ENCODE measurements around the gene ST6GALNAC2. TPM values are rescaled to one million over a fixed set of nuclear protein-coding genes. Genes with fewer than 3 reads are reported as not detected.
A peak's percentile ranks its signal among the peaks of the same experiment; 100 is the strongest.

The ST6GALNAC2 gene
- total and polyA plus RNA-seq, 8 donors: 1.2 to 17.8 (median 4.7) TPM

DNA sequence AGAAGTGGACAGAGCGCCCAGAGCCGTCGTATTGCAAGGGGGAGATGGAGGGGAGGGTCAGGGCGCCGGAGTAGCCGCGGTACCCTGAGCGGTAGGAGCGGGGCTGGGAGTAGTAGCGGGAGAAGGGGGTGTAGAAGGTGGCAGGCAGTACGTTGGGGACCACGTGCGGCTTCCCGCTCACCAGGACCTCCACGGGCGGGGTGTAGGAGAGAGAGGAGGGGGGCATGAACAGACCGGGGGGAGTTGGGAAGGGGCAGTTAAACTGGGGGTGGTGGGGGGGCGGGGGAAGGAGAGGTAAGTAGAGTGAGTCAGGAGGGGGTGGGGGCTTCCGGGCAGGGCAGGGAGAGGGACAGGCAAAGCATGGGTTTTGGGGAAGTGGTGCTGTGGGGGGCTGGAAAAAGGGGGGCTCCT is 16.8 kb downstream of the ST6GALNAC2 start:
- H3K27ac ChIP-seq: peak overlapping the region in 3 of 5 donors; percentile 50 to 65 (median 55)

GRCh38 chr17:76567634-76568432 is 17.8 kb downstream of the ST6GALNAC2 start:
- H3K27ac ChIP-seq: peak overlapping the region; percentile 47 to 65 (median 55)
- no peaks in the 10 kb centered on the region for H3K27me3 ChIP-seq
- H3K4me1 ChIP-seq: peaks cover 30 to 63% (median 41%) of the 10 kb centered on the region in 4 donors
- H3K36me3 ChIP-seq: peaks cover 11 to 36% (median 34%) of the 10 kb centered on the region in 4 donors
- TF ChIP-seq POLR2AphosphoS5 (IDR thresholded peaks at IDR 0.05) (peak in 1 of 3 donors; percentile 31), POLR2A (IDR thresholded peaks at IDR 0.05) (no peak)
- intact Hi-C loops (cut with DNase I; ENCODE audit: low total_unique reads): no loop called here
- 45 to 62% (median 54%) methylated on average over 12 to 14 of the region's 14 CpGs for WGBS, 5 donors
- no peak overlapping the region for H3K4me3 ChIP-seq
- no peaks in the 10 kb centered on the region for H3K9me3 ChIP-seq
- peak; percentile 71 to 75 for DNase-seq

More for the DNA sequence above, 16.8 kb downstream of the ST6GALNAC2 start:
- DNase-seq: no peak
- Histone ChIP-seq H3K4me1 (peaks cover 29 to 62% (median 41%) of the 10 kb centered on the region in 4 donors), H3K27me3 (no peaks in the 10 kb centered on the region), H3K4me3 (no peak overlapping the region), H3K36me3 (peaks cover 6 to 29% (median 27%) of the 10 kb centered on the region in 4 donors), H3K9me3 (no peaks in the 10 kb centered on the region)
- WGBS, 5 donors: 42 to 61% (median 60%) methylated on average over 13 to 19 of the region's 19 CpGs
- intact Hi-C loops (cut with DNase I; ENCODE audit: low total_unique reads): no loop called here
- TF ChIP-seq POLR2A (IDR thresholded peaks at IDR 0.05): no peak
- TF ChIP-seq POLR2AphosphoS5 (IDR thresholded peaks at IDR 0.05): no peak
- no peak for TF ChIP-seq CTCF (IDR thresholded peaks at IDR 0.05)
- no peak for TF ChIP-seq EP300 (IDR thresholded peaks at IDR 0.05)

- TF ChIP-seq POLR2AphosphoS5 (IDR thresholded peaks at IDR 0.05) (no peak), POLR2A (IDR thresholded peaks at IDR 0.05) (no peak), EP300 (IDR thresholded peaks at IDR 0.05) (no peak), CTCF (IDR thresholded peaks at IDR 0.05) (no peak)
- no peak for DNase-seq
- WGBS, 5 donors: 48 to 72% (median 60%) methylated on average over 5 of the region's 5 CpGs
- Histone ChIP-seq H3K4me1 (peaks cover 34 to 72% (median 45%) of the 10 kb centered on the region in 4 donors), H3K36me3 (peaks cover 11 to 42% (median 40%) of the 10 kb centered on the region in 4 donors), H3K27ac (peak overlapping the region; percentile 2 to 65 (median 55)), H3K27me3 (no peaks in the 10 kb centered on the region), H3K4me3 (no peak overlapping the region), H3K9me3 (no peaks in the 10 kb centered on the region)
- intact Hi-C loops (cut with DNase I; ENCODE audit: low total_unique reads): no loop called here
Measured at GRCh38 chr17:76566988-76567431, 18.6 kb downstream of the ST6GALNAC2 start.

DNA sequence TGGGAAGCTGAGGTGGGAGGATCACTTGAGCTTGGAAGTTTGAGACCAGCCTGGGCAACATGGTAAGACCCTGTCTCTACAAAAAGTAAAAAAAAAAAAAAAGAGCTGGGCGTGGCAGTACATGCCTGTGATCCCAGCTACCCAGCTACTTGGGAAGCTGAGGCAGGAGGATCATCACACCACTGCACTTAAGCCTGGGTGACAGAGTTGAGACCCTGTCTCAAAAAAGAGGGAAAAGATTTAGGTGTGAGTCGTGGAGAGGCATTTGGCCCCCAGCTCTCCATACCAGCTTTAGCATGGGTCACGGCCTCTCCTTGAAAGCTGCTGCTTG is 19.1 kb downstream of the ST6GALNAC2 start:
- DNase-seq: no peak
- Histone ChIP-seq H3K36me3 (peaks cover 11 to 46% (median 44%) of the 10 kb centered on the region in 4 donors), H3K27ac (peak overlapping the region in 2 of 5 donors; percentile 58 to 65), H3K4me1 (peaks cover 37 to 76% (median 49%) of the 10 kb centered on the region in 4 donors), H3K9me3 (no peaks in the 10 kb centered on the region), H3K4me3 (no peak overlapping the region), H3K27me3 (no peaks in the 10 kb centered on the region)
- intact Hi-C loops (cut with DNase I; ENCODE audit: low total_unique reads): no loop called here
- TF ChIP-seq POLR2AphosphoS5 (IDR thresholded peaks at IDR 0.05): no peak
- no peak for TF ChIP-seq POLR2A (IDR thresholded peaks at IDR 0.05)
- TF ChIP-seq CTCF (IDR thresholded peaks at IDR 0.05): no peak
- 64 to 100% (median 89%) methylated on average over 3 of the region's 3 CpGs for WGBS, 5 donors

Measured in stomach (tissue), 9 donors.